ENCODE results near the gene PIK3R5.
A peak's percentile ranks its signal among the peaks of the same experiment; 100 is the strongest.

The PIK3R5 gene

DNA sequence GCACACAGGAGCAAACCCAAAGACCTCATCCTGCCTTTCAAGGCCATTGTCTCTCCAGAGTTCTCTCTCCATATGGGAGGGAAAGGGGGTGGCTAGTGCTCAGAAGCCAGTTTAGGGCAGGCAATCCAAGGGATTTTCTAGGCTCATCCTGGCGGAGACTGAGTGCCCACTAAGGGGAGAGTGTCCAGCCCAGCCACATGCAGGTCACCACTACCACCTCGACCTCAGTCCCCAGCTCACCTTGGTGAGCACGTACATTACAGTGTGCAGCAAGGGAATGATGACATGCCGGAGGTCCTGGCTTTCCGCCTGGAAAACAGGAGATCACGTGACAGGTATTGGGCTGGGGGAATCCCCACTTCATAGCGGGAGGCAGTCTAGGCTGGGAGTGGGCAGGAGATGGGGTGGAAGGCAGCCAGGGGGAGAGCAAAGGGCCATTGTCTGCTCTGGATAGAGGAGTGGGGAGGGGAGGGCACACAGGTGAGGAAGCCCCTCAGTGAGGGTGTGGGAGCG lies 127.9 kb downstream of the PIK3R5 start:
- ChIA-PET POLR2A (ENCODE audit: low non-redundant PET) (no interaction called here), CTCF (interaction anchor here (0.6 kb wide), 1 partner anchor 52 kb away, joined by 3 read pairs; no protein-coding TSS in a partner anchor)
- no peak overlapping the region for H3K27ac ChIP-seq
- TF ChIP-seq, protein P1, sequence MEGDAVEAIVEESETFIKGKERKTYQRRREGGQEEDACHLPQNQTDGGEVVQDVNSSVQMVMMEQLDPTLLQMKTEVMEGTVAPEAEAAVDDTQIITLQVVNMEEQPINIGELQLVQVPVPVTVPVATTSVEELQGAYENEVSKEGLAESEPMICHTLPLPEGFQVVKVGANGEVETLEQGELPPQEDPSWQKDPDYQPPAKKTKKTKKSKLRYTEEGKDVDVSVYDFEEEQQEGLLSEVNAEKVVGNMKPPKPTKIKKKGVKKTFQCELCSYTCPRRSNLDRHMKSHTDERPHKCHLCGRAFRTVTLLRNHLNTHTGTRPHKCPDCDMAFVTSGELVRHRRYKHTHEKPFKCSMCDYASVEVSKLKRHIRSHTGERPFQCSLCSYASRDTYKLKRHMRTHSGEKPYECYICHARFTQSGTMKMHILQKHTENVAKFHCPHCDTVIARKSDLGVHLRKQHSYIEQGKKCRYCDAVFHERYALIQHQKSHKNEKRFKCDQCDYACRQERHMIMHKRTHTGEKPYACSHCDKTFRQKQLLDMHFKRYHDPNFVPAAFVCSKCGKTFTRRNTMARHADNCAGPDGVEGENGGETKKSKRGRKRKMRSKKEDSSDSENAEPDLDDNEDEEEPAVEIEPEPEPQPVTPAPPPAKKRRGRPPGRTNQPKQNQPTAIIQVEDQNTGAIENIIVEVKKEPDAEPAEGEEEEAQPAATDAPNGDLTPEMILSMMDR (conservative IDR thresholded peaks at IDR 0.05; ENCODE audit: low read depth) = no peak
- DNase-seq (ENCODE audit: low spot score) = peak; percentile 40

DNA sequence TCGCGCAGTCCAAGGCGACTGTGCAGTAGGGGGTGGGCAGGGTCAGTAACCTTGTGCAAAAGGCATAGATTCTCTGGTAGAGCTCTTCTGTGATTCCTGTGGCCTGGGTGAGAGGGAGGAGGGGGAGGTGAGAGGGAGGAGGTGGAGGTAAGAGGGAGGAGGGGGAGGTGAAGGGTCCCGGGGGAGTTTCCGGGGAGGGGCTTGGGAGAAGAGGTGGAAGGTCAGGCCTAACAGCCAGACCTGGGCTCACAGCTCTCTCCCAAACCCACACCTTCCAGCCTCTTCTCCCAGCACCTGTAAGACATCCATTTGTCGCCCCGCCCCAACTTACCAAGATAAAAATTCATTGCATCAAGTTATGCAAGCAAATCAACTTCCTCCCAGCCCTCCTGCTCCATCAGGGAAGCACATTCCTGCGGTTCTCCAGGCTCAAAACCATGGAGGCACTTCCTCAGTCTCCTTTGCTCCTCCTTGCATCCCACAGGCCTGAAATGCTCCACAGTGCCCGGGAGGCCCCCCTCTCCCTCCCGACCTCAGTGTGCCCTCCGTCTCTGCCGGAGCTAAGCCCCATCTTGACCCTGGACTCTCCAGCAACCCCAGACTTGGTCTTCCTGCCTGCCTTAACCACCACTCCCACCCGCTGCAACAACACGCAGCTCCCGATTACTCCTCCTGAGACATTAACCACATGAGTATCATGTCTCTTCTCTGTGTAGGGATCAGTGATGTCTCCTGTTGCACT lies 128.5 kb downstream of the PIK3R5 start:
- no peak for DNase-seq (ENCODE audit: low spot score)
- H3K27ac ChIP-seq = no peak overlapping the region
- POLR2A ChIA-PET (ENCODE audit: low non-redundant PET) = no interaction called here
- CTCF ChIA-PET = no interaction called here
- TF ChIP-seq, protein P1 (conservative IDR thresholded peaks at IDR 0.05; ENCODE audit: low read depth) = no peak

DNA sequence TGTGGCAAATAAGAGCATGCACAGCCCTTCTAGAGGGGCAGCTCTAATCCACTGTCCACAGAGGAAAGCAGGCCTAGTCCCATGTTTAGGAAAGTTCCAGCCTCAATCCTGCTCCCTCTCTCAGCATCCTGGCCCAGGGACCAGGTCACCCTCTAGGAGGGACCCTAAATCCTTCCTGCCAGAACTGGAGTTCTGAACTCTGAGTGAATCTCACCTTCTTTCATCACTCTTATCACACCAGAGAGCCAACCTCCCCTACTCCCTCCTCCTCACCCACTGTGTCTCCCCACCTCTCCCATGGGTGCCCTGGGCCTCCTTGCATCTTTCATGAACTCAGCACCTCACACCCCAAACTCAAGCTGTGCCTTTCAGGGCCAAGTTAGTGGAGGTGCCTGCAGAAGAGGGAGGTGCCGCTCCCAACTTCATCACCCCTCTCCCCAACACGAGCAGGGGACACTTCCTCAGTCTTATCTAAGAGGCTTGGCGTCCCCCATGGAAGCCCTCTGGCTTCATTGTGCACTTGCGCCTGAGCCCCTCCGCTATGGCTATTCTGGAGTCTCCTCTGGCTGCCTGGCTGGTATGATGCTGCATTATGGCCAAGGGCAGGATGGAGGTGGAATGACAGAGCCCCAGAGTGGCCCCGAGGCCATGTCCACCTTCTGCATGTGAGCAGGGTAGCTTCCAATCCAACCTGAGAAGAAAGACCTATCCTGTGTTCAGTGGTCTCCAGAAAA lies 129.7 kb downstream of the PIK3R5 start:
- DNase-seq (ENCODE audit: low spot score) = no peak
- H3K27ac ChIP-seq = no peak overlapping the region
- TF ChIP-seq, protein P1 (conservative IDR thresholded peaks at IDR 0.05; ENCODE audit: low read depth) = no peak
- ChIA-PET CTCF (interaction anchor here (0.7 to 0.8 kb wide), 2 partner anchors 11 to 956 kb away, joined by 3 to 6 read pairs; no protein-coding TSS in a partner anchor), POLR2A (ENCODE audit: low non-redundant PET) (no interaction called here)

DNA sequence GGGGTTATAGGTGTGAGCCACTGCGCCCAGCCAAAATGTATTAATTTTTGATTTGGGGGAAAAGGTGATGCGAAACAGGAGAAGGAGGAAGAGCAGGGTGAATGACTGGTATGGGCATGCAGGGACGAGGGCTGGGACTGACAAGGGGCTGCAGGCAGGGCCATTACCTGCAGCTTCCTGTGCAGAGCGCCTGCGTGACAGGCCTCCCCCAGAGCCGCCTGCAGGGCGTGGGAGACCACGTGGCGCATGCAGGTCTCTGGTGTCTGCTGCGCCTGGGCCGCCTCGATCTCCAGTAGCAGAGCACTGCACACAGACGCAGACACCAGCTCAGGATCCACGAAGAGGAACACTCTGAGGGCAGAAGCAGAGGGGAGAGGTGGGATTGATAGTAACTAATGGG lies 130.4 kb downstream of the PIK3R5 start:
- TF ChIP-seq, protein P1 (conservative IDR thresholded peaks at IDR 0.05; ENCODE audit: low read depth) = no peak
- DNase-seq (ENCODE audit: low spot score) = no peak
- H3K27ac ChIP-seq = no peak overlapping the region
- ChIA-PET CTCF (interaction anchor here (0.7 kb wide), 1 partner anchor 957 kb away, joined by 3 read pairs; no protein-coding TSS in a partner anchor), POLR2A (ENCODE audit: low non-redundant PET) (no interaction called here)

DNA sequence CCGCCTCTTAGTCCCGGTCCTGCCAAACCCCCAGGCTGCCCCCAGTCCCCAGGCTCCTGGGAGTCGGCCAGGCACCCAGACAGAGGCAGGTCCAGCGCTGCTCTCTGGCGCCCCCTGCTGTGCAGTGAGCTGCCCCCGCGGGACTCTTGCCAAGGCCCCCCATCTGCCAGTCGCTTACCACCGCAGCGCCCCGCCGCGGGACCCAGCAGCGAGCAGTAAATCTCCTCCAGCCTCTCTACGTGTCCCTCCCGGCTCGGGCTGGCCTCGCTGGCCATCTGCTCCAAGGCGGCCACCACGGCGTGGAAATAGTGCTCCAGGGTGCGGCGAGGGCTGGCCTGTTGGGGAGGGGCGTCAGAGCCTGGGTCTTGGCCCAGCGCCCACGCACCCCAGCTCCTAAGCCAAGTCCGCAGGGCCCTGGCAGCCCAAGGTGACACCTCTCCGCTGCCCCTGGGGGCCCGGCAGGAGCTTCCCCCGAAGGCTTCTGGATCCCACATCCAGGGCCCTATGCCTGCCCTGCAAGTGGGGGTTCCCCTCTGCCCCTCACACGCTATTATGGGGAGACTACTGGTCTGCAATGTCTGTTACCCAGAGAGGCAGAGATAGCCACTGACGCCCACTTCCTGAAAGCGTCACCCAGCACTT lies 132.7 kb downstream of the PIK3R5 start:
- ChIA-PET CTCF (interaction anchor here (0.6 to 0.7 kb wide), 4 partner anchors 16 to 893 kb away, joined by 3 to 7 read pairs (median 4); no protein-coding TSS in a partner anchor), POLR2A (ENCODE audit: low non-redundant PET) (interaction anchor here (0.5 kb wide), 1 partner anchor 26 kb away, joined by 3 read pairs; no protein-coding TSS in a partner anchor)
- TF ChIP-seq, protein P1 (conservative IDR thresholded peaks at IDR 0.05; ENCODE audit: low read depth) = peak; percentile 35
- H3K27ac ChIP-seq = no peak overlapping the region
- no peak for DNase-seq (ENCODE audit: low spot score)
